Measurements from ENCODE around the gene PARP11. TPM values are rescaled to one million over a fixed set of nuclear protein-coding genes. Genes with fewer than 3 reads are reported as not detected.

The PARP11 gene
- total RNA-seq, 4 donors from 2014 or later: 0.99 to 3.4 (median 2.7) TPM

DNA sequence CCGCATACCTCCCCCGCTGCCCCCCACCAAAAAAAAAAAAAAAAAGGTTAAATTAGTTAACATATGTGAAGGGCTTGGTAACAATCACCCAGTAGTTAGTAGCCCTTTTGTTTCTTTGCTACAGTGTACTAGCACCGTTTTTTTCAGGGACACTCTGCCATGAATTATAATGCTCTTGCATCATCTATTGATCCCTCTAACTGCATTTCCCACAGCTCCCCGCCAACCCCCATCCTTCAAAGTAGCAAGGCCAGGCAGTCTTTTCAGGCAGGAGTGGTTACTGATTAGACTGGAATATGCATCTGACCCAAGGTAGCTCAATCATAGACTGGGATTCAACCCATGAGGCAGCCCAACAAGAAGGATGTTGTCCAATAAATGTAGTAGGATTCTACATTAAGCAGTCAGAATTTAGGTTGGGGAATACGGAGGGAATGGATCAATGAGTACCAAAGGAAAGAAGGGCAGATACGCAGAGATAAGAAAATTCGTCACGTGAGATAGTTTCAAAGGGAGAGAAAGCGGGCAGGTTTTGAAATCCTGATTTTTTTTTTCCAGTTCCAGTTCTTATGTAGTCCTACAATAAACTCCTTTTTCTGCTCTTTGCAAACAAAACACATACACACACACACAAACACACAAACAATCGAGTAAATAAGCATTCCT, 80.4 kb downstream of the PARP11 start:
- no peaks in the 10 kb centered on the region for H3K27me3 ChIP-seq

DNA sequence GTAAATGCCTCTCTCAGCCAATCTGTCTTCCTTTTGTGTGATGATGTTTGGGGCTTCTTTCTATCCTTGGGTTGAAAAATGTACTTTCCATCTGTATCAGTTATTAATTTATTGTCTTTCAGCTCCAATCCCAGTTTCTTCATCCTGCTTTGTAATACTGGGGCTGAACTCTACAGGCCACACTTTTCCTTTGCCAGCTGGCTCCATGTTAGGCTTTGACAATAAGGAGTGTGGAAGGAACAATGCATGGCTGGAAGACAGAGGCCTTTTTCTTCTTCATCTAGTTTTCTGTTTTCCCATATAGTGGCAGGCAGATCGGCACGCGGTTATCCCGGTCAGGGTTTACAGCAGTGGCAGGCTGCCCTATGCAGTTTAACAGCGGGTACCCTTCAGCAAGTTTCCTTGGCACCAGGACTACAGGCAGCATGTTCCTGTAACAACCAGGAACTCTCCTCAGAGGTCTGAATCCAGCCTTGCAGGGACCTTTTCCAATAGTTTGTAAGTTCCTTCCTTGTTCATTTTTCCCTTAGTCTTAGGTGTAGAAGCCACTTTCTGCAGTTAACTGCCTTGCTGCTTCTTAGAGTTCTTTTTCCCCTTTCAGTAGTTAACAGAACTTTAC, 81.8 kb downstream of the PARP11 start:
- 77% methylated on average over 5 of the region's 5 CpGs; no CpG with 5 or more reads in 1 of the 2 donors for WGBS, 2 donors
- no peaks in the 10 kb centered on the region for H3K36me3 ChIP-seq
- DNase-seq: no peak

More for the DNA sequence above, 80.4 kb downstream of the PARP11 start:
- Histone ChIP-seq H3K4me1 (no peaks in the 10 kb centered on the region), H3K4me3 (no peak overlapping the region), H3K27ac (no peak overlapping the region), H3K36me3 (no peaks in the 10 kb centered on the region), H3K9me3 (peaks cover 0 to 7% (median 0%) of the 10 kb centered on the region in 3 donors)
- intact Hi-C loops (cut with DNase I): no loop called here
- DNase-seq: no peak
- 87 to 91% methylated on average over 9 to 10 of the region's 10 CpGs for WGBS, 2 donors
- TF ChIP-seq POLR2A (IDR thresholded peaks at IDR 0.05): no peak
- no peak for TF ChIP-seq CTCF (IDR thresholded peaks at IDR 0.05)

GRCh38 chr12:3790642-3791041, 82.6 kb downstream of the PARP11 start:
- H3K4me3 ChIP-seq: no peak overlapping the region
- no peaks in the 10 kb centered on the region for H3K4me1 ChIP-seq
- H3K27me3 ChIP-seq: no peaks in the 10 kb centered on the region
- H3K9me3 ChIP-seq: peaks cover 0 to 7% (median 0%) of the 10 kb centered on the region in 3 donors
- 72 to 90% methylated on average over 2 of the region's 2 CpGs for WGBS, 2 donors
- no peak for DNase-seq
- no peaks in the 10 kb centered on the region for H3K36me3 ChIP-seq
- no peak for TF ChIP-seq CTCF (IDR thresholded peaks at IDR 0.05)
- no peak for TF ChIP-seq POLR2A (IDR thresholded peaks at IDR 0.05)
- H3K27ac ChIP-seq: no peak overlapping the region
- intact Hi-C loops (cut with DNase I): no loop called here

More for the DNA sequence above, 81.8 kb downstream of the PARP11 start:
- Histone ChIP-seq H3K4me3 (no peak overlapping the region), H3K27me3 (no peaks in the 10 kb centered on the region), H3K4me1 (no peaks in the 10 kb centered on the region), H3K27ac (no peak overlapping the region), H3K9me3 (peaks cover 0 to 7% (median 0%) of the 10 kb centered on the region in 3 donors)
- intact Hi-C loops (cut with DNase I): no loop called here
- no peak for TF ChIP-seq POLR2A (IDR thresholded peaks at IDR 0.05)
- no peak for TF ChIP-seq CTCF (IDR thresholded peaks at IDR 0.05)

- Histone ChIP-seq H3K36me3 (no peaks in the 10 kb centered on the region), H3K4me3 (no peak overlapping the region), H3K9me3 (peaks cover 0 to 7% (median 0%) of the 10 kb centered on the region in 3 donors), H3K27me3 (no peaks in the 10 kb centered on the region), H3K4me1 (no peaks in the 10 kb centered on the region), H3K27ac (no peak overlapping the region)
- TF ChIP-seq CTCF (IDR thresholded peaks at IDR 0.05) (no peak), POLR2A (IDR thresholded peaks at IDR 0.05) (no peak)
- intact Hi-C loops (cut with DNase I): no loop called here
- WGBS, 2 donors: 60 to 83% methylated on average over 1 of the region's 1 CpG
- DNase-seq: no peak
Measured at GRCh38 chr12:3789838-3790237, 83.4 kb downstream of the PARP11 start.

DNA sequence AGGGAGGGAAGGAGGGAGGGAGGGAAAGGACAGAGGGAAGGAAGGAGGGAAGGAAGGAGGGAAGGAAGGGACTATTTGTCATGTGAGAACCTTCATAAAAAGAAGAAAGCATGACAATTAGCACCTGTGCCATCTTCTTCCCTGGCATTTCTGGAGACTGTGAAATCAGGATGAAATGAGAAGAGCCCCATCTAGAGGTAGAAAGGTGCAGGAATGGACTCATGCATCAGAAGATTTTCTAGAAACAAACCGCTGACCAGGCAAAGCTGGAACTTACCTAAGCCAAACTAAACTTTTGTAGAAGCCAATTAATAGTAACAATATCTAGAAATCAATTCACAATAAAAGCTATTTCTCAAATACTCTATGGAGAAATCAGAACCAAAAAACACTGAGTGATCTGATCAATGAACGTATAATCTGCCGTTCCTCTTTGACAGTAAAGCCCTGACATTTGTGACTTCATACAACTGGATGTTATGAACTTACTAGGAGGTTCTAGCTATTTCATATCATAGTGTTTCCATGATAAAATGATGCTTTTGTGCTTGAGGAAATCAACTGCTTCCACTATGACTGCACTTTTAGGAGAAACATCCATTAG, 95.9 kb downstream of the PARP11 start:
- H3K9me3 ChIP-seq: no peaks in the 10 kb centered on the region
- no peak for TF ChIP-seq POLR2A (IDR thresholded peaks at IDR 0.05)
- peak; percentile 31 to 71 (median 57) for TF ChIP-seq CTCF (IDR thresholded peaks at IDR 0.05)
- no peak overlapping the region for H3K27ac ChIP-seq
- 52 to 54% methylated on average over 3 of the region's 3 CpGs for WGBS, 2 donors
- DNase-seq: no peak
- intact Hi-C loops (cut with DNase I): loop anchor here (10.0 kb wide), 1 partner anchor 483 kb away; no protein-coding TSS in a partner anchor
- H3K27me3 ChIP-seq: peaks cover 0 to 32% (median 0%) of the 10 kb centered on the region in 4 donors
- H3K36me3 ChIP-seq: no peaks in the 10 kb centered on the region
- H3K4me3 ChIP-seq: no peak overlapping the region
- no peaks in the 10 kb centered on the region for H3K4me1 ChIP-seq

Measured in esophagus squamous epithelium (tissue), 5 donors.